Neural progenitor cell (in vitro differentiated cells): ENCODE measurements around the gene TBRG4.

ENCODE experiments used
- CTCF ChIP-seq: fragments of 200-600 bp; sonication (generic); IDR thresholded peaks from 2 replicates; pipeline ENCODE4 v1.5.1; 2017; ENCODE audit warnings: antibody characterized with exemption, mild to moderate bottlenecking
- EZH2 ChIP-seq: fragments of 200-600 bp; sonication (generic); IDR thresholded peaks from 2 replicates; pipeline ENCODE4 v1.6.1; 2017; ENCODE audit warnings: antibody characterized with exemption, mild to moderate bottlenecking, moderate library complexity
- EZH2phosphoT487 ChIP-seq: fragments of 200-600 bp; sonication (generic); IDR thresholded peaks from 2 replicates; pipeline ENCODE4 v1.6.1; 2017; ENCODE audit warnings: antibody characterized with exemption

- TF ChIP-seq CTCF, result no peak
- TF ChIP-seq EZH2phosphoT487, result no peak
- TF ChIP-seq EZH2, result no peak
These were observed 57.1 kb downstream of the TBRG4 start for GRCh38 chr7:45054442-45054841.
